ENCODE results near the gene SAMMSON. TPM values are rescaled to one million over a fixed set of nuclear protein-coding genes. Genes with fewer than 3 reads are reported as not detected.

SAMMSON gene
- total and polyA plus RNA-seq, 9 of the 15 experiments (the other 6 are each of a cell fraction or from before 2014, with no cell fraction given) = 0.65 to 4.4 (median 1.9) TPM

- H3K79me2 ChIP-seq (ENCODE audit: control insufficient read depth, insufficient read depth, low read length) = no peaks in the 10 kb centered on the region
- no peak overlapping the region for H3K27ac ChIP-seq (ENCODE audit: extremely low read depth, low read depth, low read length)
- no peak for ATAC-seq
- no peak overlapping the region for H2AFZ ChIP-seq (ENCODE audit: low read depth, low read length)
- no peak overlapping the region for H3K4me3 ChIP-seq
- ChIA-PET POLR2A (no interaction called here), CTCF (ENCODE audit: low intra/inter-chr PET ratio) (no interaction called here)
- H3K4me2 ChIP-seq (ENCODE audit: insufficient read depth, low read length) = no peak overlapping the region
- WGBS (ENCODE audit: insufficient coverage, low coverage, missing lambda C conversion rate) = 10% methylated on average over 2 of the region's 2 CpGs
- H3K4me1 ChIP-seq (replicated peaks in 1 of 2; ENCODE audit: control insufficient read depth in 2 of 2, insufficient read depth in 2 of 2, low read length in 2 of 2) = no peaks in the 10 kb centered on the region
- H3K36me3 ChIP-seq (ENCODE audit: control insufficient read depth, insufficient read depth, low read length) = no peaks in the 10 kb centered on the region
- no peaks in the 10 kb centered on the region for H3K9me3 ChIP-seq (replicated peaks; ENCODE audit: control insufficient read depth, insufficient read depth, low read depth, low read length)
- H3K9ac ChIP-seq (ENCODE audit: insufficient read depth in 1 of 2, low read depth in 2 of 2, low read length in 2 of 2) = no peak overlapping the region
- no peak for FAIRE-seq
- intact Hi-C loops (cut with micrococcal nuclease) (no loop called here), in situ Hi-C loops (cut with MboI) (no loop called here)
- H4K20me1 ChIP-seq (replicated peaks; ENCODE audit: control insufficient read depth, insufficient read depth, low read length) = no peaks in the 10 kb centered on the region
- DNase-seq (ENCODE audit: extremely low read depth in 1 of 4, low spot score in 3 of 4) = no peak
- no peaks in the 10 kb centered on the region for H3K27me3 ChIP-seq (ENCODE audit: control insufficient read depth in 2 of 2, insufficient read depth in 2 of 2, low read length in 2 of 2)
- TF ChIP-seq RBM14 (IDR thresholded peaks at IDR 0.05; ENCODE audit: borderline replicate concordance, insufficient read depth, low read depth, low read length) (no peak), CEBPG (CRISPR knock-in tag; IDR thresholded peaks at IDR 0.05) (no peak), CEBPG (tag; conservative IDR thresholded peaks at IDR 0.05 in 1 of 2, IDR thresholded peaks at IDR 0.05 in 1 of 2) (peak in 1 of 2 experiments; percentile 29; a peak in 1 of 4 replicates)
- no TSS peak for BruUV-seq (replicated peaks)
- no peaks in the 10 kb centered on the region for H3K9me1 ChIP-seq (ENCODE audit: control insufficient read depth, insufficient read depth, low read length)
Measured at GRCh38 chr3:70110066-70110465, 110.5 kb downstream of the SAMMSON start.

DNA sequence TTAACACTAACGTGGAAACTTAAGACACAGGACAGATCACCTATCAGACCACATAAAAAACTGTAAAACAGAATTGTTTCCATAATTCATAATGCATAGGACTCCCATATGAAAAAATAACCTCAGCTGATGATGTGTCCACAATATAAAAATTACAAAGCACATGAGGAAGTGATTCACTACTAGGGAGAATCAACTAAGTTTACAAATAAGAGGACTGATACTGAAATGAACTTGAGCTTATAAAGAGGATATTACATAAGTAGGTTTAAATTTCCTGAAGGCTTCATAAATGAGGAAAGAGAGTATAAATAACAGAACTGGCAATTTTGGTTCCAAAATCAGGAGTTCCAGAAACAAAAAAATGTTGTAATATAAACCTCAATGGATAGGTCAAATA lies 111.9 kb downstream of the SAMMSON start:
- Histone ChIP-seq H3K79me2 (ENCODE audit: control insufficient read depth, insufficient read depth, low read length) (no peaks in the 10 kb centered on the region), H3K36me3 (ENCODE audit: control insufficient read depth, insufficient read depth, low read length) (no peaks in the 10 kb centered on the region), H3K27me3 (ENCODE audit: control insufficient read depth in 2 of 2, insufficient read depth in 2 of 2, low read length in 2 of 2) (no peaks in the 10 kb centered on the region), H3K27ac (ENCODE audit: extremely low read depth, low read depth, low read length) (no peak overlapping the region), H3K9ac (ENCODE audit: insufficient read depth in 1 of 2, low read depth in 2 of 2, low read length in 2 of 2) (no peak overlapping the region), H2AFZ (ENCODE audit: low read depth, low read length) (no peak overlapping the region), H4K20me1 (replicated peaks; ENCODE audit: control insufficient read depth, insufficient read depth, low read length) (no peaks in the 10 kb centered on the region), H3K4me2 (ENCODE audit: insufficient read depth, low read length) (no peak overlapping the region), H3K4me3 (no peak overlapping the region), H3K4me1 (replicated peaks in 1 of 2; ENCODE audit: control insufficient read depth in 2 of 2, insufficient read depth in 2 of 2, low read length in 2 of 2) (no peaks in the 10 kb centered on the region), H3K9me3 (replicated peaks; ENCODE audit: control insufficient read depth, insufficient read depth, low read depth, low read length) (no peaks in the 10 kb centered on the region), H3K9me1 (ENCODE audit: control insufficient read depth, insufficient read depth, low read length) (no peaks in the 10 kb centered on the region)
- FAIRE-seq (no peak), DNase-seq (ENCODE audit: extremely low read depth in 1 of 4, low spot score in 3 of 4) (no peak), ATAC-seq (no peak)
- in situ Hi-C loops (cut with MboI) = no loop called here
- 10% methylated on average over 1 of the region's 1 CpG for WGBS (ENCODE audit: insufficient coverage, low coverage, missing lambda C conversion rate)
- no peak for TF ChIP-seq FOXJ3 (CRISPR knock-in tag; IDR thresholded peaks at IDR 0.05)
- no peak for TF ChIP-seq PHTF2 (CRISPR knock-in tag; IDR thresholded peaks at IDR 0.05)
- no peak for TF ChIP-seq RAD21 (CRISPR knock-in tag; conservative IDR thresholded peaks at IDR 0.05 in 1 of 2, IDR thresholded peaks at IDR 0.05 in 1 of 2)
- TF ChIP-seq HIVEP1 (CRISPR knock-in tag; IDR thresholded peaks at IDR 0.05) = no peak
- no peak for TF ChIP-seq MEIS2 (IDR thresholded peaks at IDR 0.05; ENCODE audit: partially characterized antibody)
- no peak for TF ChIP-seq NFYB (IDR thresholded peaks at IDR 0.05; ENCODE audit: extremely low read depth, insufficient read length)
- no peak for TF ChIP-seq PHF21A (IDR thresholded peaks at IDR 0.05; ENCODE audit: borderline replicate concordance, low read depth)
- no peak for TF ChIP-seq HCFC1 (IDR thresholded peaks at IDR 0.05; ENCODE audit: low read depth, low read length)
- no peak for TF ChIP-seq TAF9B (IDR thresholded peaks at IDR 0.05; ENCODE audit: partially characterized antibody)
- no peak for TF ChIP-seq ZNF41 (CRISPR knock-in tag; conservative IDR thresholded peaks at IDR 0.05)
- intact Hi-C loops (cut with micrococcal nuclease) = no loop called here
- ChIA-PET POLR2A (no interaction called here), CTCF (ENCODE audit: low intra/inter-chr PET ratio) (no interaction called here)
- no TSS peak for BruUV-seq (replicated peaks)

Data from K562 (cell line).